ENCODE data around the gene TSPO2. TPM values are rescaled to one million over a fixed set of nuclear protein-coding genes. Genes with fewer than 3 reads are reported as not detected.

The TSPO2 gene
- total RNA-seq, 4 donors from 2014 or later = not detected

DNA sequence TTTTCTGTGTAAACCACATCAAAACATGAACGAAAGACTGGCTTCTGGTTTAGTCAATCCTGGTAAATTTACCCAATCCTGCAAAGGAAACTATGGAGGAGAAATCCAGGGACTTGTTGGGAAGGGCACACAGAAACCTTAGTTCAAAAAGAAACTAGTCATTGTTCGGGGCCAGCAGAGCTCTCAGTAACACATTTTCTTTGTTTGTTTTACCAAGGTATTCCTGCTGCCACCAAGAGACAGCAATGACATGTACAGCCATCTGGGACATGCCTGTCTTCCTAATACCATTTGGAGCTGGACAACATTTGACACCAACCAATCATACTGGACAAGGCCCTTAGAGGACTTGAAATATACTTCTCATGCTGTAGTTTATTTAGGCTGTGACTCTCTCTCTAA is 21.6 kb downstream of the TSPO2 start:
- Histone ChIP-seq H3K36me3 (peaks cover 0 to 65% (median 0%) of the 10 kb centered on the region in 3 donors), H3K4me1 (peaks cover 0 to 7% (median 0%) of the 10 kb centered on the region in 4 donors), H3K9me3 (no peaks in the 10 kb centered on the region), H3K4me3 (no peak overlapping the region), H3K27ac (no peak overlapping the region), H3K27me3 (no peaks in the 10 kb centered on the region)
- TF ChIP-seq EP300 (IDR thresholded peaks at IDR 0.05) = no peak
- TF ChIP-seq POLR2A (IDR thresholded peaks at IDR 0.05) = no peak
- TF ChIP-seq, protein P1, sequence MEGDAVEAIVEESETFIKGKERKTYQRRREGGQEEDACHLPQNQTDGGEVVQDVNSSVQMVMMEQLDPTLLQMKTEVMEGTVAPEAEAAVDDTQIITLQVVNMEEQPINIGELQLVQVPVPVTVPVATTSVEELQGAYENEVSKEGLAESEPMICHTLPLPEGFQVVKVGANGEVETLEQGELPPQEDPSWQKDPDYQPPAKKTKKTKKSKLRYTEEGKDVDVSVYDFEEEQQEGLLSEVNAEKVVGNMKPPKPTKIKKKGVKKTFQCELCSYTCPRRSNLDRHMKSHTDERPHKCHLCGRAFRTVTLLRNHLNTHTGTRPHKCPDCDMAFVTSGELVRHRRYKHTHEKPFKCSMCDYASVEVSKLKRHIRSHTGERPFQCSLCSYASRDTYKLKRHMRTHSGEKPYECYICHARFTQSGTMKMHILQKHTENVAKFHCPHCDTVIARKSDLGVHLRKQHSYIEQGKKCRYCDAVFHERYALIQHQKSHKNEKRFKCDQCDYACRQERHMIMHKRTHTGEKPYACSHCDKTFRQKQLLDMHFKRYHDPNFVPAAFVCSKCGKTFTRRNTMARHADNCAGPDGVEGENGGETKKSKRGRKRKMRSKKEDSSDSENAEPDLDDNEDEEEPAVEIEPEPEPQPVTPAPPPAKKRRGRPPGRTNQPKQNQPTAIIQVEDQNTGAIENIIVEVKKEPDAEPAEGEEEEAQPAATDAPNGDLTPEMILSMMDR (IDR thresholded peaks at IDR 0.05) = no peak
- WGBS, 2 donors = 81 to 86% methylated on average over 2 of the region's 2 CpGs
- DNase-seq (ENCODE audit: low spot score in 2 of 2) = no peak

DNA sequence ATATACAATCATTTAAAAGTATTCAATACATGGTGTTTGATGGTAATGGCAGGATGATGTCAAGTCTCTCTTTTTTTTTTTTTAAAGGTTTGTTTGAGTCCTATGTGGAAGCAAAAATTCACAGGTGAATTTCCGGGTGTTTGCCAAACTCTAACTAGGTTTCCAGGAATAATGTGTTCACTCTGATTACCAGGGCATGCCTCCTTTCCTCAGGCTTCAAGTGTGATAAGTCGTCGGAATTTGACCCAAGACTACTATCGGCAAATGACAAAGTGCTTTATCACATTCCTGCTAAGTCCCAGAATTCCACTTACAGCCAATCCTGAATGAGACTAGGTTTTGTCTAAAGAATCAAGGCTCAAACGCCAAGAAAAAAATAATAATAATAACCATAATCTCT is 22.6 kb downstream of the TSPO2 start:
- no peaks in the 10 kb centered on the region for H3K9me3 ChIP-seq
- H3K36me3 ChIP-seq = peaks cover 0 to 75% (median 0%) of the 10 kb centered on the region in 3 donors
- no peak overlapping the region for H3K27ac ChIP-seq
- DNase-seq (ENCODE audit: low spot score in 2 of 2) = no peak
- 80 to 87% methylated on average over 5 of the region's 5 CpGs for WGBS, 2 donors
- TF ChIP-seq EP300 (IDR thresholded peaks at IDR 0.05) (no peak), POLR2A (IDR thresholded peaks at IDR 0.05) (no peak)
- TF ChIP-seq, protein P1 (IDR thresholded peaks at IDR 0.05) = no peak
- peaks cover 0 to 7% (median 0%) of the 10 kb centered on the region in 4 donors for H3K4me1 ChIP-seq
- H3K27me3 ChIP-seq = no peaks in the 10 kb centered on the region
- H3K4me3 ChIP-seq = no peak overlapping the region

DNA sequence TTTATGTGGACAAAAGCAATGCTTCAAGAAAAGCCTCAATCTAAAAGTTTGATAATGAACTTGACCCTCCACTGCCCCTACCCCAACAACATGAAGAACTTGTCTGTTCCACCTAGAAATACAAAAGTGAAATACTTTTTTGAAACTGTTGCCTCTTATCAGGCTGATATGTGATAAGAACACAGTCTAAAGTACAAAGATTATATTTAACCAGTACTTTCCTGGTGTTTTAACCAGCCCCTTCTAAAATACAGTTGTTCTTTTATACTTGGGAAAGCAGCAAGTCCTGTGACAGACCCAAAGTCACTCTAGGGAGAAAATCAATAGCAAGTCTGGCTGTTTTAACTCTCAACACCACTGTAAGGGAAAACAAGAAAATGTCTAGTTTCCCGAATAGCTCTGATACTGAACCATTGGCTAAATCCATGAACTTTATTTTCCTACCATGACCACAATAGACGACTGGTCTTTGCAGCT is 23.3 kb downstream of the TSPO2 start:
- Histone ChIP-seq H3K27me3 (no peaks in the 10 kb centered on the region), H3K4me1 (peaks cover 0 to 12% (median 1%) of the 10 kb centered on the region in 4 donors), H3K27ac (no peak overlapping the region), H3K36me3 (peaks cover 0 to 79% (median 0%) of the 10 kb centered on the region in 3 donors), H3K4me3 (no peak overlapping the region), H3K9me3 (no peaks in the 10 kb centered on the region)
- 91 to 95% methylated on average over 2 of the region's 2 CpGs for WGBS, 2 donors
- TF ChIP-seq POLR2A (IDR thresholded peaks at IDR 0.05) = no peak
- TF ChIP-seq, protein P1 (IDR thresholded peaks at IDR 0.05) = no peak
- no peak for TF ChIP-seq EP300 (IDR thresholded peaks at IDR 0.05)
- no peak for DNase-seq (ENCODE audit: low spot score in 2 of 2)

DNA sequence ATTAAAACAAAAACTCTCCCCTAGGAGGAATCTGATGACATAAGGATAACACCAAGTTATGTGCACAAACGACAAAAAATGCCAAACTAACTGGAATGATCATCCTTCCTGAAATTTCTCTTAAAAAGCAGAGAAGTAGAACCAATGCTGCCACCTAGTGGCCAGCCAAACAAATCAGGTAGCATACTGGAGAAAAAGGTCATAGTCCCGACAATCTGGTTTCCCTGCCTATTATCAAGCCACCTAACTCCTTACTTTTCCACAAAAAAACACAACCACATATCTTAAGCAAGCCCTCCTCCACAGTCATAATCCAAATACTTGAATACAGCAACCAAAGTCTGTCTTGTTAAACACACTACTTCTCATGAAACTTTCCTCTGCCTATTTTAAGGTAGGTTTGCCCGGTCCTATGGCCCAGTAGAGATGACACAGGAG is 24.6 kb downstream of the TSPO2 start:
- TF ChIP-seq EP300 (IDR thresholded peaks at IDR 0.05) = no peak
- no peak for TF ChIP-seq POLR2A (IDR thresholded peaks at IDR 0.05)
- TF ChIP-seq, protein P1 (IDR thresholded peaks at IDR 0.05) = peak; percentile 72 to 89 (median 75)
- peaks cover 0 to 20% (median 5%) of the 10 kb centered on the region in 4 donors for H3K4me1 ChIP-seq
- no peak overlapping the region for H3K27ac ChIP-seq
- no peak overlapping the region for H3K4me3 ChIP-seq
- no peaks in the 10 kb centered on the region for H3K27me3 ChIP-seq
- WGBS, 2 donors = 27 to 29% methylated on average over 3 of the region's 3 CpGs
- H3K9me3 ChIP-seq = no peaks in the 10 kb centered on the region
- H3K36me3 ChIP-seq = peaks cover 0 to 71% (median 0%) of the 10 kb centered on the region in 3 donors
- peak; percentile 74 to 76 for DNase-seq (ENCODE audit: low spot score in 2 of 2)

DNA sequence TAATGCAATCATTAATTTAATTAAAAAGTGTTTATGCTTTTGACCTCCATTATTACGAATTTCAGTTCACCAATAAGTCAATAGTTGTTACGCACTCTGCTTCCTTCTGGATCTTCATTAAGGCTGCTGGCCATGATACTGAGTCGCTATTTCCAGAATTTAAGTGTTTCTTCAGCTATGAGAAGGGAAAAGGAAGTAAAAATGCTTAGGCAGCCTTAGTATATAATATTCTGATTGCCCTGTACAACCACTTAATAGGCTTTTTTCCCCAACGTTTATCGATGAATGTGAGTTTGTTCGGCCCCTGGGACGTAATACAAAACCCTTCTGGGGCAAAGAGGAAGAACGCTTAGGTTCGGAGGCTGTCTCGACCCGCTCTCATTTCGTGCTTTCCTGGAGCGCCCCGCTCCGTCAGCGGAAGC is 29.2 kb downstream of the TSPO2 start:
- peak overlapping the region; percentile 98 to 100 (median 100) for H3K27ac ChIP-seq
- H3K9me3 ChIP-seq = no peaks in the 10 kb centered on the region
- peaks cover 0 to 42% (median 23%) of the 10 kb centered on the region in 4 donors for H3K4me1 ChIP-seq
- WGBS, 2 donors = 0% methylated on average over 16 of the region's 16 CpGs
- DNase-seq (ENCODE audit: low spot score in 2 of 2) = no peak
- H3K36me3 ChIP-seq = peaks cover 0 to 29% (median 0%) of the 10 kb centered on the region in 3 donors
- H3K4me3 ChIP-seq = peak overlapping the region; percentile 81 to 97 (median 85)
- H3K27me3 ChIP-seq = no peaks in the 10 kb centered on the region
- TF ChIP-seq, protein P1 (IDR thresholded peaks at IDR 0.05) = no peak
- TF ChIP-seq EP300 (IDR thresholded peaks at IDR 0.05) = no peak
- no peak for TF ChIP-seq POLR2A (IDR thresholded peaks at IDR 0.05)

All from tibial nerve (tissue), 4 donors.